IPS-18c (cell line): ENCODE measurements around the gene SLC6A9.

Source experiments
- H3K4me3 ChIP-seq: 2 replicates; pipeline ENCODE4 v1.7.0; 2013; ENCODE audit warnings: low read depth, mild to moderate bottlenecking, low read length, moderate library complexity; ENCODE audit not compliant: insufficient read depth
- H3K9me3 ChIP-seq: one replicate; pipeline ENCODE4 v1.6.1; 2013; ENCODE audit warnings: mild to moderate bottlenecking, low read length, moderate library complexity; ENCODE audit not compliant: control insufficient read depth, insufficient read depth

The SLC6A9 gene

GRCh38 chr1:44019466-44019948 lies 11.8 kb downstream of the SLC6A9 start:
- H3K9me3 ChIP-seq: no peaks in the 10 kb centered on the region
- no peak overlapping the region for H3K4me3 ChIP-seq

GRCh38 chr1:44016890-44017400 lies 14.3 kb downstream of the SLC6A9 start:
- Histone ChIP-seq H3K9me3 (no peaks in the 10 kb centered on the region), H3K4me3 (no peak overlapping the region)

DNA sequence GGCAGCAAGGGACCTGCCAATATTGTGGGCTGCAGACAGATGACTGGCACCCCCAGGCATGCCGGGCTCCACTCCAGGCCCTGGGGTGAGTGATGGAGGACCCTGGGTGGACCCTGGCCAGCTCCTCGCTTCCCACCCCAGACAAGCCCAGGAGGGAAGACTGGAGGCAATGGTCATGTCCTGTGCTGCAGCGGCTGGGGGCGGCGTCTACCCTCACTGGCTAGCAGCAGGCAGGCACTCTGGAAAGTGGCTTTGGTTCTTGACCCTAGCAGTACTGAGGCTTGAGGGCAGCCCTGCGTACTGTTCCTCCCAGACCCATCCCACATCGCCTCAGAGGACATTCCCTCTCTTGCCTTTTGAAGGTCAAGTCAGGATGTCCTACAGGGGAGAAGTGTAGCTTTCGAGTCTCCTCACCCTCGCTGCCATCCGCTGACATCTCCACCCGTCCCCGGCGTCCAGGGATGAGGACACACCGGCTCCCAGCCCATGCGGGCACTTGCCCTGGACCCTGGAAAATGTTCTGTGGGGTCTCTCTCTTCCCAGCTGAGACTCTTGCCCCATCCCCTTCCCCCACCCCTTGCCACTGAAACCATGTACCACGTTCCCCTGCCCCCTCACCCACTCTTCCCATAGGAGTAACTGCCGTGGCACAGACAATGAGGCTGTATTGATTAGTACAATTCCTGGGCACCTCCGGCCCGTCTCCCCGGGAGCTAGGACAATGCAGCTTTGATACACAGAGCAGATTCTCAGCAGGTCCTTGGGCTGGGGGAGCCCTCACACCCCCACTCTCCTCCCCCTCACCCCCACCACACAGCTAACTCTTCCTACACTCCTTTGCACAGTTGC lies 15.0 kb downstream of the SLC6A9 start:
- Histone ChIP-seq H3K9me3 (no peaks in the 10 kb centered on the region), H3K4me3 (no peak overlapping the region)

DNA sequence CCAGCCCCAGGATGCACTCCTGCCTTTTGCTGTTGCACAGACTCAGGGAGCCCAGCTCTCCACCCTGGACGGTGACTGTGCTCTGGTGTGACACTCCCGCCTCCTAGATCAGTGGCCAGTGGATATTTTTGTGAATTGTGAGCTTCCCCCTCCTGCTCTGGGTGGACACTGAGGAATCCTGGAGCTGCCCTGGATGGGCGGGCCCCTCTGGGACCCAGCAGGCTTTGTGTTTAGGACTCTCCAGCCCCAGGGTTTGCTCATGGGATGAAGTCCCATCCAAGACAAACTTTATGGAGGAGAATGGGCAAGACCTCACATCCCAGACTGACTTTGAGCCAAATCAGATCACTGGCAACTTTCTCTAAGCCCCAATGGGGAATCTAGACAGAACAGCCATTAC lies 16.1 kb downstream of the SLC6A9 start:
- Histone ChIP-seq H3K4me3 (no peak overlapping the region), H3K9me3 (no peaks in the 10 kb centered on the region)

DNA sequence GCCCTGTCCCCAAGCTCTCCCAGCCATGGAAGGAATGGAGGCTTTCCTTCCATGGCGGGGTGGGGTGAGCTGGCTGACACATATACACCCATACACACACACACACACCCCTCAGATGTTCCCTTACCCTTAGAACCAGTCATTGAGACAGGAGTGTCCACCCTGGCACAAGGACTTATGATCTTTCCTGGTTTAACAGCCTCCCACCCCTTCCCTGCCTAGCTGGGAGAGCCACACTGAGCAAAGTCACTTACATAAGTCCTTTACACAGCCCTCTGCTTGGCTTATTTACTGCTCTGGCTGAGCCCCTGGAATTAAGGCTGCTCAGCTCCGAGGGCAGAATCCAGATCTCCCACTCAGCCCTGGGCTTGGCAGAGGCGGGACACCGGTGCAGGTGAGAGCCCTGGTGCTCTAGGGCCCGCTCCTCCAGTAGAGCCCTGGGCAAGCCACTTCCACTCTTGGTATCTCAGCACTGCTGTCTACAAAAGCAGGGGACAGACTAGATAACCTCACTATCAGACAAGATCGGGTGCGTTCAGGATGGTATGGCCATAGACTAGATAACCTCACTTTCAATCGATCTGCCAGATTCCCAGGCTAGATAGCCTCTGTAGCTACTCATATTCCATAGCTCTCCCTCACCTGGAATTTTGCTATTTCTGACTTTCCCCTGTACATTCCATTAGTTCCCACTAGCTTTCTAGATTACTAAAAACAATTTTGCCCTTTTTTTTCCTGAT lies 16.7 kb downstream of the SLC6A9 start:
- Histone ChIP-seq H3K9me3 (no peaks in the 10 kb centered on the region), H3K4me3 (no peak overlapping the region)

GRCh38 chr1:44013949-44014348 lies 17.3 kb downstream of the SLC6A9 start:
- Histone ChIP-seq H3K4me3 (no peak overlapping the region), H3K9me3 (no peaks in the 10 kb centered on the region)

- Histone ChIP-seq H3K9me3 (no peaks in the 10 kb centered on the region), H3K4me3 (no peak overlapping the region)
Observed at GRCh38 chr1:44012941-44013609, 18.2 kb downstream of the SLC6A9 start.

DNA sequence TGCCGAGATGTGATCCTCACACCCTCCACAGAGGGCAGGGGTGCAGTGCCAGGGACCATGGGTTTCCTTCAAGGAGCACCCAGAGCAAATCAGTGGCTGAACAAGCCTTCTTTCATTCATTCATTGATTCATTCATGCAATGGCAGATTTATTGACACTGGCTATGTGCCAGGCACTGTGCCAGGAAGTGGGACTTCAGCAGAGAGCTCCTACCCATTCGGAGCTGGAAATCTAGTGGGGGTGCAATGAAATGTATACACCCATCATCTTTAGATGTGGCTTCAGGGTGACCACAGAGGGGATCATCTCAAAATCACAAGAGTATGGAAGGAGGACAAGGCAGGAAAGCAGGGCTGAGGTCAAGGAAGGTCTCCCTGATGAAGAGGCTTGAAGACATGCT lies 18.9 kb downstream of the SLC6A9 start:
- no peak overlapping the region for H3K4me3 ChIP-seq
- no peaks in the 10 kb centered on the region for H3K9me3 ChIP-seq

GRCh38 chr1:44010935-44011471 lies 20.3 kb downstream of the SLC6A9 start:
- Histone ChIP-seq H3K4me3 (no peak overlapping the region), H3K9me3 (no peaks in the 10 kb centered on the region)

DNA sequence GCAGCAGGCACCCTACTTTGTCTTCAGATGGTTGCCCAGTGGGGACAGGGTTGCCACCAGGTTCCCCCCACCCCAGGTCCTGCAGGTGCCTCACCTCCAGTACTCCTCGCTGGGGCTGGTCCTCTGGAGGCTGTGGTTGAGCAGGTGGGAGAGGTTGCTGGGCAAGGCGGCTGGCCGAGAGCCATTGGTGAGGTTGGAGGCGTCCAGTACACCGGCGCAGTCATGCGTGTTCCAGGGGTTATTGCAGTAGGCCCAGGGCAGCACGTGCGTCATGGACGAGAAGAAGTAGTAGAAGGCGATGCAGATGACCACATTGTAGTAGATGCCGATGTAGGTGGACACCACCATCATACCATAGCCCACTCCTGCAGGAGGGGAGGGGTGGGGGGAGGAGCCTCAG lies 23.0 kb downstream of the SLC6A9 start:
- Histone ChIP-seq H3K9me3 (no peaks in the 10 kb centered on the region), H3K4me3 (no peak overlapping the region)

GRCh38 chr1:44002606-44003157 lies 28.6 kb downstream of the SLC6A9 start:
- no peak overlapping the region for H3K4me3 ChIP-seq
- H3K9me3 ChIP-seq: no peaks in the 10 kb centered on the region

DNA sequence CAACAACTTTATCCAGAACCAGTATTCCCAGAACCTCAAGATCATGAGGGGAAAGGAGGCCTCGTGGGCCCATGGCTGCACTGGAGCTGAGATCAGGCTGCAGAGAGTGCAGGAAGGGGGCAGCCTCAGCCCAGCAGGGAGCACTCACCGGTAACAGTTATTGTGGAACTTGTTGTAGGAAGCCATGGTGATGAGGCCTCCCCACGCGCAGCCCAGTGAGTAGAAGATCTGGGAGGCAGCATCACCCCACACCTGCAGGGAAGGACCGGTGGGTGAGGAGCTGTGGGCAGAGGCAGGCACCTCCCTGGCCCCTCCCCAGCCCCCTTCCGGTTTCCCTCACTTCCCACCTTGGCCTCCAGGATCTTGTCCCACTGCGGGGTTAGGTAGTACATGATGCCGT lies 29.1 kb downstream of the SLC6A9 start:
- Histone ChIP-seq H3K4me3 (no peak overlapping the region), H3K9me3 (no peaks in the 10 kb centered on the region)

DNA sequence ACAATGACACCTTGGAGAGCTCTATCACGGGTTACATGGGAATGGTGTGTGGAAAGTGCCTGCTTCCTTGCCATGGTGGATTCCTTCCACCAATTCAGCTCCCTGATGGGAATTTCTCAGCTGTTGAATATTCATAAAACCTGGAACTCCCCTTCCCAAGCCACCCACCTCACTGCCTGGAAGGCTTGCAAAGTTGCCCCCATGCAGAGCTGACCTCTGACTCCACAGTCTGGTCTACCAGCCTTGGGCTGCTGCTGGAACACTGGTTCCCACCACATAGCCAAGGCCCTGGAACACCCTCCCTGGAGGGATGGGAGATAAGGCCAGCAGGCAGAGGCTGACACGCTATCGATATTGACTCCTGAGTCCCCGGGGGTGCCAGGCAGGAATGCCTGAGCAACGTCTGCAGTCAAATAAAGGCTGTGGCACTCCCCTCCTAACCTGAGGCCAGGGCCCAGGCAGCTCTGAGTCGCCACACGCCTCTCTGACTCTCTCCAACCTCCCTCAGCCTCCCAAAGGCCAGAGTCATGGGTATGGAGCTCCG lies 31.1 kb downstream of the SLC6A9 start:
- H3K9me3 ChIP-seq: no peaks in the 10 kb centered on the region
- H3K4me3 ChIP-seq: no peak overlapping the region

- H3K9me3 ChIP-seq: no peaks in the 10 kb centered on the region
- no peak overlapping the region for H3K4me3 ChIP-seq
Observed at GRCh38 chr1:43999455-43999854, 31.8 kb downstream of the SLC6A9 start.

GRCh38 chr1:43998000-43998378 lies 33.3 kb downstream of the SLC6A9 start:
- Histone ChIP-seq H3K4me3 (no peak overlapping the region), H3K9me3 (no peaks in the 10 kb centered on the region)

GRCh38 chr1:43997295-43997999 lies 33.8 kb downstream of the SLC6A9 start:
- no peak overlapping the region for H3K4me3 ChIP-seq
- no peaks in the 10 kb centered on the region for H3K9me3 ChIP-seq
